K562 (cell line): ENCODE measurements around the gene DCAF5. TPM values are rescaled to one million over a fixed set of nuclear protein-coding genes. Genes with fewer than 3 reads are reported as not detected.

Experiments
- ATAC-seq: fragments of 200-7000 bp; cut with Tn5 transposase; 3 replicates; pipeline ENCODE4 v1.9.1; 2020; ENCODE audit warnings: moderate library complexity
- BruUV-seq: library from RNA; stranded (reverse); fragments of 400-500 nt; replicated peaks from 2 replicates; lab custom pipeline; 2021; lab: Mats Ljungman, UMichigan
- CTCF ChIA-PET: fragments of 300-600 bp; formaldehyde crosslinking; extraction: SDS; loops from one replicate; lab custom pipeline; 2021; ENCODE audit warnings: low intra/inter-chr PET ratio; lab: Yijun Ruan, JAX
- POLR2A ChIA-PET: fragments of 300-600, 350-650 bp; sonication (Branson Sonifier 250); formaldehyde crosslinking; extraction: SDS; loops from one replicate; lab custom pipeline; 2021; ENCODE audit warnings: antibody characterized with exemption, inconsistent platforms; lab: Yijun Ruan, JAX
- DNase-seq, 4 experiments: peaks; one replicate each; pipeline versions ENCODE4 v3.0.0 to v3.0.0-alpha.2; 2011 to 2018; ENCODE audit warnings: low spot score in 3 of 4, mixed read lengths in 3 of 4; ENCODE audit errors: extremely low read depth in 1 of 4
- FAIRE-seq: peaks from 2 replicates; lab custom pipeline; 2011; peaks lifted over from hg19 to GRCh38; lab: Jason Lieb, UNC
- H2AFZ ChIP-seq: 2 replicates; pipeline ENCODE4 v1.6.0; 2011; ENCODE audit warnings: low read depth, low read length, control low read depth, inconsistent platforms
- H3K27ac ChIP-seq: fragments of 200-600 bp; 3 replicates; pipeline ENCODE4 v1.8.0; 2011; ENCODE audit warnings: low read depth, mild to moderate bottlenecking, control low read depth, inconsistent platforms, low read length, moderate library complexity, mixed read lengths; ENCODE audit errors: extremely low read depth
- H3K27me3 ChIP-seq, 2 experiments: fragments of 300-600 bp in 1 of 2; 2 replicates in 1 of 2; 3 replicates in 1 of 2; pipeline versions ENCODE4 v1.6.0 to v1.8.0; 2011; ENCODE audit warnings: inconsistent platforms in 2 of 2, low read length in 2 of 2, mild to moderate bottlenecking in 1 of 2, mixed read lengths in 1 of 2, moderate library complexity in 1 of 2; ENCODE audit not compliant: control insufficient read depth in 2 of 2, insufficient read depth in 2 of 2
- H3K36me3 ChIP-seq: fragments of 300-600 bp; 3 replicates; pipeline ENCODE4 v1.8.0; 2011; ENCODE audit warnings: mild to moderate bottlenecking, low read length, inconsistent platforms; ENCODE audit not compliant: control insufficient read depth, insufficient read depth
- H3K4me1 ChIP-seq, 2 experiments: fragments of 200-600 bp in 1 of 2; replicated peaks in 1 of 2; 2 replicates in 1 of 2; 3 replicates in 1 of 2; pipeline versions ENCODE4 v1.5.1 to v1.8.0; 2011; ENCODE audit warnings: inconsistent platforms in 2 of 2, low read length in 2 of 2, mild to moderate bottlenecking in 1 of 2, mixed read lengths in 1 of 2, moderate library complexity in 1 of 2; ENCODE audit not compliant: control insufficient read depth in 2 of 2, insufficient read depth in 2 of 2
- H3K4me2 ChIP-seq: 2 replicates; pipeline ENCODE4 v1.6.1; 2011; ENCODE audit warnings: low read length, control low read depth, inconsistent platforms, mixed read lengths; ENCODE audit not compliant: insufficient read depth
- H3K4me3 ChIP-seq: fragments of 200-600 bp; sonication (generic), shearing (Covaris generic); 2 replicates; pipeline ENCODE4 v1.5.1; 2016; ENCODE audit warnings: control low read depth, inconsistent platforms
- H3K79me2 ChIP-seq: fragments of 200-600 bp; 3 replicates; pipeline ENCODE4 v1.8.0; 2011; ENCODE audit warnings: low read length, inconsistent platforms; ENCODE audit not compliant: control insufficient read depth, insufficient read depth
- H3K9ac ChIP-seq, 2 experiments: 2 replicates each; pipeline versions ENCODE4 v1.6.0 to v1.6.1; 2011; ENCODE audit warnings: low read depth in 2 of 2, low read length in 2 of 2, control low read depth in 1 of 2, inconsistent platforms in 1 of 2, mild to moderate bottlenecking in 1 of 2, mixed read lengths in 1 of 2; ENCODE audit not compliant: insufficient read depth in 1 of 2
- H3K9me1 ChIP-seq: one replicate; pipeline ENCODE4 v1.6.0; 2011; ENCODE audit warnings: inconsistent platforms, mild to moderate bottlenecking, low read length, moderate library complexity; ENCODE audit not compliant: control insufficient read depth, insufficient read depth
- H3K9me3 ChIP-seq: replicated peaks from 2 replicates; pipeline ENCODE4 v1.5.1; 2011; ENCODE audit warnings: low read depth, low read length, inconsistent platforms; ENCODE audit not compliant: control insufficient read depth, insufficient read depth
- H4K20me1 ChIP-seq: replicated peaks from 2 replicates; pipeline ENCODE4 v1.6.1; 2011; ENCODE audit warnings: low read length, inconsistent platforms, mixed read lengths; ENCODE audit not compliant: control insufficient read depth, insufficient read depth
- CCAR2 ChIP-seq: fragments of 200-400 bp; formaldehyde crosslinking; IDR thresholded peaks from 2 replicates; pipeline ENCODE4 v1.6.1; 2017; ENCODE audit warnings: mild to moderate bottlenecking, low read depth, low read length
- COPS2 ChIP-seq: fragments of 450-650 bp; conservative IDR thresholded peaks from 2 replicates; pipeline ENCODE4 v1.6.1; 2016; ENCODE audit warnings: mild to moderate bottlenecking, moderate library complexity
- E2F3 ChIP-seq: fragments of 250-450 bp; sonication (Bioruptor Pico); IDR thresholded peaks from 2 replicates; pipeline ENCODE4 v1.4.0; 2020; ENCODE audit warnings: mild to moderate bottlenecking
- FOSL1 ChIP-seq: fragments of 200-800 bp; sonication (Bioruptor generic); conservative IDR thresholded peaks from 2 replicates; pipeline ENCODE4 v1.6.1; 2016; ENCODE audit warnings: missing genetic modification characterization, missing compliant biosample characterization
- HDAC8 ChIP-seq: fragments of 450-650 bp; IDR thresholded peaks from 2 replicates; pipeline ENCODE4 v1.6.1; 2016; ENCODE audit warnings: mild to moderate bottlenecking, missing genetic modification characterization, moderate library complexity, missing compliant biosample characterization
- MTF1 ChIP-seq: fragments of 250-450 bp; sonication (Bioruptor Pico); IDR thresholded peaks from 2 replicates; pipeline ENCODE4 v1.9.0; 2021; ENCODE audit warnings: moderate library complexity, mild to moderate bottlenecking, inconsistent platforms, borderline replicate concordance
- SETDB1 ChIP-seq: IDR thresholded peaks from one replicate; pipeline ENCODE4 v1.6.1; 2012; ENCODE audit warnings: low read length, control low read depth, inconsistent platforms
- SMAD2 ChIP-seq: fragments of 150-350 bp; IDR thresholded peaks from 2 replicates; pipeline ENCODE4 v1.6.1; 2014; ENCODE audit warnings: low read depth, mild to moderate bottlenecking, low read length
- SREBF1 ChIP-seq: fragments of 150-350 bp; IDR thresholded peaks from 2 replicates; pipeline ENCODE4 v1.6.1; 2014; ENCODE audit warnings: antibody characterized with exemption, low read depth, low read length, borderline replicate concordance
- YBX1 ChIP-seq: fragments of 450-650 bp; IDR thresholded peaks from 2 replicates; pipeline ENCODE4 v1.7.1; 2016; ENCODE audit warnings: mild to moderate bottlenecking
- ZBTB5 ChIP-seq: fragments of 450-650 bp; IDR thresholded peaks from 2 replicates; pipeline ENCODE4 v1.6.1; 2017; ENCODE audit warnings: antibody characterized with exemption
- ZNF124 ChIP-seq: sonication (generic); formaldehyde crosslinking; IDR thresholded peaks from 2 replicates; pipeline ENCODE4 v1.8.1; 2022; ENCODE audit warnings: missing genetic modification reagents
- ZNF134 ChIP-seq: fragments of 250-450 bp; sonication (Bioruptor Pico); conservative IDR thresholded peaks from 2 replicates; pipeline ENCODE4 v1.4.0; 2020
- ZNF217 ChIP-seq: sonication (generic); formaldehyde crosslinking; IDR thresholded peaks from 2 replicates; pipeline ENCODE4 v1.8.0; 2022; ENCODE audit warnings: mild to moderate bottlenecking, missing genetic modification reagents
- ZNF408 ChIP-seq: fragments of 250-450 bp; sonication (Bioruptor Pico); IDR thresholded peaks from 2 replicates; pipeline ENCODE4 v1.4.0; 2020; ENCODE audit warnings: low read depth, mild to moderate bottlenecking, moderate library complexity
- ZNF707 ChIP-seq: fragments of 250-450 bp; sonication (Bioruptor Pico); conservative IDR thresholded peaks from 2 replicates; pipeline ENCODE4 v1.8.0; 2022; ENCODE audit warnings: inconsistent platforms, mild to moderate bottlenecking, moderate library complexity
- WGBS: fragments of 100-300 bp; shearing (Covaris generic); methylation state at CpG from one replicate; pipeline ENCODE4 v1.1.6; 2016; ENCODE audit warnings: low coverage, mixed read lengths; ENCODE audit not compliant: insufficient coverage; ENCODE audit errors: missing lambda C conversion rate; 5-methylcytosine and 5-hydroxymethylcytosine counted together
- in situ Hi-C: fragments of 300-500 bp; cut with MboI; formaldehyde crosslinking; loops from 4 replicates; pipeline ENCODE4 v1.15.0; 2018; ENCODE audit warnings: inconsistent platforms, mixed read lengths
- intact Hi-C: fragments of 100-400 bp; cut with micrococcal nuclease; formaldehyde crosslinking; loops from 2 replicates; pipeline ENCODE4 v1.14.2; 2022
- polyA plus RNA-seq, 8 experiments: library from polyadenylated mRNA; depleted of rRNA in 4 of 8; stranded (reverse) in 5 of 8; unstranded in 3 of 8; fragments of >200 nt; fragmentation: Nextera tagmentation in 2 of 8; fragmentation: Illumina TruSeq in 1 of 8; extraction: Ambion mirVana in 2 of 8; extraction: Trizol in 1 of 8; gene quantifications; 2 replicates each; pipeline versions ENCODE4 v1.2.1 to v1.2.3, GENCODE V29; 2011 to 2014; ENCODE audit warnings: inconsistent platforms in 1 of 8, missing spikeins in 1 of 8
- total RNA-seq, 7 experiments: library from RNA; depleted of rRNA in 6 of 7; stranded (reverse); fragments of >200 nt in 6 of 7; fragmentation: Illumina TruSeq in 2 of 7; extraction: Trizol in 2 of 7; gene quantifications; 2 replicates each; pipeline versions ENCODE4 v1.2.1 to v1.2.3, GENCODE V29; 2011 to 2021; ENCODE audit warnings: low replicate concordance in 1 of 7

The DCAF5 gene
- total and polyA plus RNA-seq, 9 of the 15 experiments (the other 6 are each of a cell fraction or from before 2014, with no cell fraction given), result 5.6 to 24.1 (median 12.7) TPM

GRCh38 chr14:69142101-69142500 is 10.8 kb downstream of the DCAF5 start:
- CTCF ChIA-PET, result no interaction called here
- peaks cover 5% of the 10 kb centered on the region; the same call in 2 of the 3 replicates for H3K36me3 ChIP-seq
- TF ChIP-seq SREBF1 (no peak), ZNF408 (CRISPR knock-in tag) (no peak), MTF1 (no peak), SMAD2 (no peak), HDAC8 (tag) (no peak), ZNF217 (CRISPR knock-in tag) (no peak), ZBTB5 (no peak), ZNF124 (CRISPR knock-in tag) (no peak), ZNF134 (CRISPR knock-in tag) (no peak), FOSL1 (tag) (no peak), ZNF707 (no peak), CCAR2 (no peak), COPS2 (no peak), E2F3 (no peak), SETDB1 (no peak), YBX1 (no peak)
- TF ChIP-seq, all 486 proteins: peak for 0
- H3K4me2 ChIP-seq, result no peak overlapping the region
- no peaks in the 10 kb centered on the region for H3K9me3 ChIP-seq
- intact Hi-C loops, result no loop called here
- H4K20me1 ChIP-seq, result no peaks in the 10 kb centered on the region
- DNase-seq, result no peak
- H3K79me2 ChIP-seq, result peaks cover 34% of the 10 kb centered on the region
- H3K9me1 ChIP-seq, result no peaks in the 10 kb centered on the region
- POLR2A ChIA-PET, result no interaction called here
- no peak overlapping the region for H2AFZ ChIP-seq
- H3K27ac ChIP-seq, result no peak overlapping the region
- 80% methylated on average over 3 of the region's 5 CpGs for WGBS
- no peak overlapping the region for H3K9ac ChIP-seq
- H3K4me3 ChIP-seq, result no peak overlapping the region
- BruUV-seq, result no TSS peak
- no peak for ATAC-seq
- H3K4me1 ChIP-seq, result no peaks in the 10 kb centered on the region; a peak in 1 of 5 replicates
- peak; percentile 26 for FAIRE-seq
- no peaks in the 10 kb centered on the region for H3K27me3 ChIP-seq
- in situ Hi-C loops, result no loop called here
